H1 (cell line): ENCODE measurements around the gene MTERF2. TPM values are rescaled to one million over a fixed set of nuclear protein-coding genes. Genes with fewer than 3 reads are reported as not detected.

ENCODE experiments used
- ASH2L ChIP-seq: fragments of 200-600, 300-600 bp; sonication (generic); IDR thresholded peaks from one replicate; pipeline ENCODE4 v1.7.1; 2017; ENCODE audit warnings: low read length
- BCL11A ChIP-seq, 2 experiments: IDR thresholded peaks; one replicate each; pipeline ENCODE4 v1.6.1; 2011; ENCODE audit warnings: low read depth in 2 of 2, low read length in 2 of 2, mild to moderate bottlenecking in 2 of 2
- CBX8 ChIP-seq: fragments of 300-800, 300-1000 bp; sonication (generic); IDR thresholded peaks from 2 replicates; pipeline ENCODE4 v1.7.1; 2016; ENCODE audit warnings: low read depth, low read length, borderline replicate concordance
- CEBPB ChIP-seq: IDR thresholded peaks from 2 replicates; pipeline ENCODE4 v1.6.1; 2012; ENCODE audit warnings: low read depth, low read length
- CHD2 ChIP-seq: IDR thresholded peaks from 2 replicates; pipeline ENCODE4 v1.6.1; 2012; ENCODE audit warnings: low read length, improper control_type of control experiment
- CREB1 ChIP-seq: IDR thresholded peaks from 2 replicates; pipeline ENCODE4 v1.6.1; 2012; ENCODE audit warnings: inconsistent platforms
- EGR1 ChIP-seq: IDR thresholded peaks from 2 replicates; pipeline ENCODE4 v1.6.1; 2011; ENCODE audit warnings: low read depth, low read length, borderline replicate concordance
- EZH2 ChIP-seq: fragments of 200-600 bp; sonication (generic); IDR thresholded peaks from 2 replicates; pipeline ENCODE4 v1.7.1; 2012; ENCODE audit warnings: low read depth, mild to moderate bottlenecking, moderate library complexity, low read length, inconsistent platforms; ENCODE audit not compliant: severe bottlenecking
- FOSL1 ChIP-seq: IDR thresholded peaks from 2 replicates; pipeline ENCODE4 v1.6.1; 2011; ENCODE audit warnings: mild to moderate bottlenecking, low read depth, low read length, moderate library complexity; ENCODE audit not compliant: insufficient read depth
- HDAC6 ChIP-seq: IDR thresholded peaks from one replicate; pipeline ENCODE4 v1.7.1; 2012; ENCODE audit warnings: low read depth, mild to moderate bottlenecking, inconsistent platforms, low read length, moderate library complexity
- NANOG ChIP-seq: IDR thresholded peaks from 2 replicates; pipeline ENCODE4 v1.6.1; 2011; ENCODE audit warnings: low read length, low read depth, mild to moderate bottlenecking, inconsistent platforms; ENCODE audit not compliant: insufficient read depth, poor library complexity, severe bottlenecking
- POLR2A ChIP-seq, 2 experiments: IDR thresholded peaks; 1 replicate in 1 of 2; 2 replicates in 1 of 2; pipeline ENCODE4 v1.6.1; 2011; ENCODE audit warnings: low read depth in 2 of 2, low read length in 2 of 2, mild to moderate bottlenecking in 2 of 2; ENCODE audit errors: control extremely low read depth in 1 of 2
- RBBP5 ChIP-seq: IDR thresholded peaks from 2 replicates; pipeline ENCODE4 v1.7.1; 2012; ENCODE audit warnings: low read depth, mild to moderate bottlenecking, inconsistent platforms, low read length, moderate library complexity, borderline replicate concordance
- RNF2 ChIP-seq: fragments of 200-900, 300-1000 bp; sonication (generic); IDR thresholded peaks from 2 replicates; pipeline ENCODE4 v1.7.1; 2016; ENCODE audit warnings: borderline replicate concordance, low read depth, mild to moderate bottlenecking, antibody characterized with exemption, low read length; ENCODE audit not compliant: poor library complexity, severe bottlenecking; ENCODE audit errors: missing control alignments
- RXRA ChIP-seq: IDR thresholded peaks from 2 replicates; pipeline ENCODE4 v1.6.1; 2011; ENCODE audit warnings: low read depth, mild to moderate bottlenecking, low read length, moderate library complexity; ENCODE audit not compliant: insufficient read depth
- SIN3A ChIP-seq, 2 experiments: IDR thresholded peaks in 1 of 2; conservative IDR thresholded peaks in 1 of 2; 2 replicates each; pipeline ENCODE4 v1.6.1; 2011 to 2012; ENCODE audit warnings: low read length in 2 of 2, improper control_type of control experiment in 1 of 2, low read depth in 1 of 2, mild to moderate bottlenecking in 1 of 2
- SIX5 ChIP-seq: IDR thresholded peaks from 2 replicates; pipeline ENCODE4 v1.6.1; 2011; ENCODE audit warnings: mild to moderate bottlenecking, low read depth, low read length
- SP4 ChIP-seq: IDR thresholded peaks from 2 replicates; pipeline ENCODE4 v1.6.1; 2012; ENCODE audit warnings: low read length, inconsistent platforms
- TAF1 ChIP-seq: IDR thresholded peaks from 2 replicates; pipeline ENCODE4 v1.6.1; 2011; ENCODE audit warnings: mild to moderate bottlenecking, low read depth, low read length
- TAF7 ChIP-seq: optimal IDR thresholded peaks from 2 replicates; pipeline ENCODE3; 2011; ENCODE audit warnings: low read depth, mild to moderate bottlenecking, inconsistent platforms, low read length, moderate library complexity, borderline replicate concordance
- YY1 ChIP-seq: IDR thresholded peaks from 2 replicates; pipeline ENCODE4 v1.6.1; 2011; ENCODE audit warnings: low read depth, mild to moderate bottlenecking, low read length
- ZNF274 ChIP-seq: IDR thresholded peaks from 2 replicates; pipeline ENCODE4 v1.7.0; 2012; ENCODE audit warnings: low read length, borderline replicate concordance; ENCODE audit errors: extremely low read depth
- polyA plus RNA-seq, 7 experiments: library from polyadenylated mRNA; depleted of rRNA in 3 of 7; stranded (reverse) in 5 of 7; unstranded in 2 of 7; fragments of >200 nt in 5 of 7; fragments of 200-250 nt in 2 of 7; gene quantifications; 1 replicate in 5 of 7; 2 replicates in 1 of 7; 4 replicates in 1 of 7; pipeline versions ENCODE4 v1.2.1 to v1.2.3, GENCODE V29; 2011 to 2013; ENCODE audit warnings: missing spikeins in 2 of 7, mixed read lengths in 2 of 7
- total RNA-seq: library from RNA; stranded (reverse); fragmentation: NEBNext Ultra II Directional; extraction: Animal tissue kit (Norgen Biotek cat#: 25700); gene quantifications from 2 replicates; pipeline ENCODE4 v1.2.1, GENCODE V29; 2021
- TF ChIP-seq, protein P1 (sequence below): IDR thresholded peaks from 2 replicates; pipeline ENCODE4 v1.6.1; 2012; ENCODE audit warnings: low read length, inconsistent platforms

The MTERF2 gene
- total and polyA plus RNA-seq, 2 of the 8 experiments (the other 6 are each of a cell fraction or from before 2014, with no cell fraction given) = 2.8 to 7.1 TPM

DNA sequence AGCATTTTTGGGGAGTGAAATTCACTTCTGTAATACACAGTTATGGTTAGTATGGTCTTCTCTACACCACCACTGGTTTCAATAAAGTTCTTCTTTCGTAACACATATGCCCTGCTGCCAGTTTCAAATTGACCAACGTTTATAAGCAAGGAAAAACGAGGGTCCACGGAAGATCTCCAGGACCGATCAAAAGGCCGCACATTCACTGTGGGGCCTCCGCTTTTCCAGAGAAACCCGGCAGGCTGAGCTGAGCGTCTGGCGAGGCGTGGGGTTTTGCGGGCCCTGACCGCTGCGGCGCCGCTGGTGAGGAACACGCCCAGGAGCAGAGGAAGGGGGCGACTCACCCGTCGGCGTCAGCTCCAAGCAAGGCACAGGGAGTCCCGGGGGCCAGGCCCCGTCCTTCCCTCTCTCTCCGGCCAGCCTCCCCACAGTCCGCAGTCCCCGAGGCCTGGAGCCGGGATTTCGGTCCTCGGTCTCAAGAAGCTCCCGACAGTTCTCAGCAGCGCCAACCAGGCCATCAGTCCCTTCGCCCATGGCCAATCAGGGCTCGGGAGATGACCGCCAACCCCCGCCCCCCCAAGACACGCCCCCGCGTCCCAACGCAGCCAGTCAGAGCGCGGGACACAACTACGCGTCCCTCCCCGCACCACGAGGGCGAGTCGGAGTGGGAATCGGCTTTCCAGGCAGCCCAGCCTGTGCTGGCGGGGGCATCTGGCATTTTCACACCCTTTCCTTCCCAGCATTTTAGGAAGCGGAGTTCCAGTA lies at the start of gene MTERF2 (continued):
- TF ChIP-seq CEBPB (0 out of 2 replicates have a peak, but pooled peaks have one; percentile 0), SIN3A (conservative IDR thresholded peaks at IDR 0.05 in 1 of 2, IDR thresholded peaks at IDR 0.05 in 1 of 2; ENCODE audit: low read depth in 1 of 2, low read length in 2 of 2) (0 out of 4 replicates have a peak, but pooled peaks of 1 of the 2 experiments have one; percentile 9), TAF1 (peak; percentile 62; the same call in 1 of the 2 replicates), EZH2 (no peak), YY1 (no peak), RXRA (no peak), POLR2A (IDR thresholded peaks at IDR 0.05; ENCODE audit: control extremely low read depth in 1 of 2, low read depth in 2 of 2, low read length in 2 of 2) (peak in 1 of 2 experiments; percentile 73; a peak in 2 of 3 replicates), CHD2 (peak; percentile 31; the same call in 1 of the 2 replicates), EGR1 (peak; percentile 71; the same call in 1 of the 2 replicates), RBBP5 (peak; percentile 36; the same call in 1 of the 2 replicates), ASH2L (peak; percentile 72), RNF2 (no peak), BCL11A (IDR thresholded peaks at IDR 0.05; ENCODE audit: low read depth in 2 of 2, low read length in 2 of 2) (no peak), CREB1 (peak; percentile 61; the same call in 1 of the 2 replicates), CBX8 (no peak), ZNF274 (no peak), SIX5 (no peak), TAF7 (no peak), HDAC6 (no peak), SP4 (no peak), NANOG (no peak), FOSL1 (no peak)
- TF ChIP-seq, protein P1, sequence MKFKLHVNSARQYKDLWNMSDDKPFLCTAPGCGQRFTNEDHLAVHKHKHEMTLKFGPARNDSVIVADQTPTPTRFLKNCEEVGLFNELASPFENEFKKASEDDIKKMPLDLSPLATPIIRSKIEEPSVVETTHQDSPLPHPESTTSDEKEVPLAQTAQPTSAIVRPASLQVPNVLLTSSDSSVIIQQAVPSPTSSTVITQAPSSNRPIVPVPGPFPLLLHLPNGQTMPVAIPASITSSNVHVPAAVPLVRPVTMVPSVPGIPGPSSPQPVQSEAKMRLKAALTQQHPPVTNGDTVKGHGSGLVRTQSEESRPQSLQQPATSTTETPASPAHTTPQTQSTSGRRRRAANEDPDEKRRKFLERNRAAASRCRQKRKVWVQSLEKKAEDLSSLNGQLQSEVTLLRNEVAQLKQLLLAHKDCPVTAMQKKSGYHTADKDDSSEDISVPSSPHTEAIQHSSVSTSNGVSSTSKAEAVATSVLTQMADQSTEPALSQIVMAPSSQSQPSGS = no peak
